GM23338 (cell line): Measurements from ENCODE around the gene TMA16. TPM values are rescaled to one million over a fixed set of nuclear protein-coding genes. Genes with fewer than 3 reads are reported as not detected.
A peak's percentile ranks its signal among the peaks of the same experiment; 100 is the strongest.

ENCODE experiments used
- ATAC-seq: fragments of 200-7000 bp; cut with Tn5 transposase; 3 replicates; pipeline ENCODE4 v1.9.1; 2020
- DNase-seq: peaks from one replicate; pipeline ENCODE4 v3.0.0-alpha.2; 2015; ENCODE audit warnings: low spot score
- H2AFZ ChIP-seq: fragments of 200-600 bp; sonication (generic); 2 replicates; pipeline ENCODE4 v1.8.0; 2016; ENCODE audit warnings: antibody characterized with exemption, mild to moderate bottlenecking, moderate library complexity
- H3F3A ChIP-seq: fragments of 200-600 bp; sonication (generic); replicated peaks from 2 replicates; pipeline ENCODE4 v1.8.0; 2017; ENCODE audit warnings: antibody characterized with exemption, mixed run types, low read depth
- H3K27ac ChIP-seq: fragments of 200-600 bp; sonication (generic); 2 replicates; pipeline ENCODE4 v1.6.1; 2016; ENCODE audit warnings: low read depth
- H3K27me3 ChIP-seq: fragments of 200-600 bp; sonication (generic); 2 replicates; pipeline ENCODE4 v1.8.0; 2016; ENCODE audit warnings: mild to moderate bottlenecking, mixed run types, moderate library complexity; ENCODE audit not compliant: insufficient read depth
- H3K36me3 ChIP-seq: fragments of 200-600 bp; sonication (generic); 2 replicates; pipeline ENCODE4 v1.8.0; 2016; ENCODE audit warnings: mild to moderate bottlenecking; ENCODE audit not compliant: insufficient read depth
- H3K4me1 ChIP-seq: fragments of 200-600 bp; sonication (generic); 2 replicates; pipeline ENCODE4 v1.8.0; 2016; ENCODE audit warnings: mild to moderate bottlenecking, moderate library complexity; ENCODE audit not compliant: insufficient read depth
- H3K4me2 ChIP-seq: fragments of 200-600 bp; sonication (generic); 2 replicates; pipeline ENCODE4 v1.7.1; 2017; ENCODE audit warnings: mixed run types
- H3K4me3 ChIP-seq: fragments of 200-600 bp; sonication (generic); 2 replicates; pipeline ENCODE4 v1.6.1; 2016; ENCODE audit warnings: mixed run types
- H3K79me2 ChIP-seq: fragments of 200-600 bp; sonication (generic); replicated peaks from 2 replicates; pipeline ENCODE4 v1.8.0; 2017; ENCODE audit warnings: mild to moderate bottlenecking; ENCODE audit not compliant: insufficient read depth
- H3K9me2 ChIP-seq: fragments of 200-600 bp; sonication (generic); 2 replicates; pipeline ENCODE4 v1.8.0; 2017; ENCODE audit not compliant: insufficient read depth
- H4K20me1 ChIP-seq: fragments of 200-600 bp; sonication (generic); replicated peaks from 2 replicates; pipeline ENCODE4 v1.8.0; 2017; ENCODE audit warnings: mild to moderate bottlenecking; ENCODE audit not compliant: insufficient read depth
- H3K27ac Mint-ChIP-seq: 2 replicates; pipeline ENCODE4 v1.8.0; 2020; ENCODE audit warnings: inconsistent platforms, mild to moderate bottlenecking, moderate library complexity, mixed read lengths
- H3K27me3 Mint-ChIP-seq: 3 replicates; pipeline ENCODE4 v1.8.0; 2022; ENCODE audit warnings: low read depth, mild to moderate bottlenecking, moderate library complexity, mixed read lengths, inconsistent platforms; ENCODE audit not compliant: insufficient read depth, poor library complexity
- H3K36me3 Mint-ChIP-seq: 3 replicates; pipeline ENCODE4 v1.8.0; 2021; ENCODE audit warnings: low read depth, mild to moderate bottlenecking, inconsistent platforms, moderate library complexity, mixed read lengths
- H3K4me1 Mint-ChIP-seq: 3 replicates; pipeline ENCODE4 v1.8.0; 2020; ENCODE audit warnings: mild to moderate bottlenecking, inconsistent platforms, mixed read lengths
- H3K4me3 Mint-ChIP-seq: 3 replicates; pipeline ENCODE4 v1.8.0; 2021; ENCODE audit warnings: moderate library complexity, mild to moderate bottlenecking, inconsistent platforms, mixed read lengths
- H3K9me3 Mint-ChIP-seq: 3 replicates; pipeline ENCODE4 v1.8.0; 2020; ENCODE audit warnings: moderate library complexity, mild to moderate bottlenecking, inconsistent platforms, mixed read lengths
- CREB1 ChIP-seq: fragments of 250-450 bp; sonication (Bioruptor Pico); IDR thresholded peaks from 2 replicates; pipeline ENCODE4 v1.5.0; 2020; ENCODE audit warnings: low read depth, mild to moderate bottlenecking, moderate library complexity
- CTCF ChIP-seq, 2 experiments: fragments of 200-600 bp in 1 of 2; sonication (generic) in 1 of 2; conservative IDR thresholded peaks; 2 replicates each; pipeline versions ENCODE4 v1.5.1 to v1.6.1; 2016 to 2017; ENCODE audit warnings: antibody characterized with exemption in 2 of 2, low read depth in 2 of 2, mild to moderate bottlenecking in 2 of 2, moderate library complexity in 1 of 2
- ETS1 ChIP-seq: IDR thresholded peaks from 2 replicates; pipeline ENCODE4 v1.6.1; 2016; ENCODE audit warnings: antibody characterized with exemption
- EZH2phosphoT487 ChIP-seq: fragments of 200-600 bp; sonication (generic); IDR thresholded peaks from one replicate; pipeline ENCODE4 v1.8.1; 2018; ENCODE audit warnings: antibody characterized with exemption; ENCODE audit not compliant: unreplicated experiment
- NANOG ChIP-seq: IDR thresholded peaks from 2 replicates; pipeline ENCODE4 v1.6.1; 2016; ENCODE audit warnings: antibody characterized with exemption, borderline replicate concordance
- POLR2AphosphoS5 ChIP-seq: IDR thresholded peaks from 2 replicates; pipeline ENCODE4 v1.6.1; 2016; ENCODE audit warnings: antibody characterized with exemption, low read depth
- REST ChIP-seq: IDR thresholded peaks from one replicate; pipeline ENCODE4 v1.6.1; 2018; ENCODE audit warnings: antibody characterized with exemption; ENCODE audit not compliant: unreplicated experiment
- ZNF114 ChIP-seq: fragments of 250-450 bp; sonication (Bioruptor Pico); IDR thresholded peaks from 2 replicates; pipeline ENCODE4 v1.5.0; 2020; ENCODE audit warnings: mild to moderate bottlenecking, moderate library complexity
- ZNF331 ChIP-seq: fragments of 250-450 bp; sonication (Bioruptor Pico); IDR thresholded peaks from 2 replicates; pipeline ENCODE4 v1.5.0; 2020; ENCODE audit warnings: low read depth, mild to moderate bottlenecking, moderate library complexity
- ZNF462 ChIP-seq: fragments of 250-450 bp; sonication (Bioruptor Pico); IDR thresholded peaks from 2 replicates; pipeline ENCODE4 v1.5.0; 2020; ENCODE audit warnings: mild to moderate bottlenecking, moderate library complexity
- polyA plus RNA-seq: library from polyadenylated mRNA; unstranded; fragments of >200 nt; fragmentation: Nextera tagmentation; extraction: Ambion mirVana; gene quantifications from 2 replicates; pipeline ENCODE4 v1.2.1, GENCODE V29; 2016
- total RNA-seq: library from RNA; depleted of rRNA; stranded (reverse); fragments of >200 nt; shearing (Covaris generic); gene quantifications from 2 replicates; pipeline ENCODE4 v1.2.3, GENCODE V29; 2014

Gene TMA16
- total and polyA plus RNA-seq, 2 experiments from 2014 or later = 46.4 to 96.1 TPM

GRCh38 chr4:163566257-163566796 is 71.8 kb downstream of the TMA16 start:
- peaks cover 26% of the 10 kb centered on the region for H3K4me1 Mint-ChIP-seq
- Histone ChIP-seq H3K4me2 (peak overlapping the region; percentile 58), H3K27ac (no peak overlapping the region), H3K79me2 (no peaks in the 10 kb centered on the region), H3K4me3 (no peak overlapping the region), H3K36me3 (no peaks in the 10 kb centered on the region), H3K4me1 (peaks cover 25% of the 10 kb centered on the region), H3K27me3 (no peaks in the 10 kb centered on the region), H3K9me2 (no peaks in the 10 kb centered on the region), H4K20me1 (no peaks in the 10 kb centered on the region), H2AFZ (peak overlapping the region; percentile 75), H3F3A (no peaks in the 10 kb centered on the region)
- DNase-seq (no peak), ATAC-seq (no peak)
- H3K27ac Mint-ChIP-seq = 0 out of 2 replicates have a peak overlapping the region, but pooled peaks have one; percentile 25
- no peak overlapping the region for H3K4me3 Mint-ChIP-seq
- no peaks in the 10 kb centered on the region; the same call in 2 of the 3 replicates for H3K9me3 Mint-ChIP-seq
- TF ChIP-seq NANOG (no peak), CTCF (conservative IDR thresholded peaks at IDR 0.05; ENCODE audit: low read depth in 2 of 2) (no peak), ZNF114 (CRISPR knock-in tag) (no peak), POLR2AphosphoS5 (no peak), EZH2phosphoT487 (no peak), ZNF331 (CRISPR knock-in tag) (no peak), REST (no peak), ETS1 (no peak), ZNF462 (CRISPR knock-in tag) (no peak), CREB1 (CRISPR knock-in tag) (no peak)
- no peaks in the 10 kb centered on the region for H3K27me3 Mint-ChIP-seq
- H3K36me3 Mint-ChIP-seq = peaks cover 4% of the 10 kb centered on the region; the same call in 2 of the 3 replicates
